ENCODE data around the gene PPM1B.
"Not testable (repeated sequence)": the region's sequence is repeated elsewhere in the genome, so short reads cannot be mapped to it uniquely, and the experiment has no call there.

The PPM1B gene

DNA sequence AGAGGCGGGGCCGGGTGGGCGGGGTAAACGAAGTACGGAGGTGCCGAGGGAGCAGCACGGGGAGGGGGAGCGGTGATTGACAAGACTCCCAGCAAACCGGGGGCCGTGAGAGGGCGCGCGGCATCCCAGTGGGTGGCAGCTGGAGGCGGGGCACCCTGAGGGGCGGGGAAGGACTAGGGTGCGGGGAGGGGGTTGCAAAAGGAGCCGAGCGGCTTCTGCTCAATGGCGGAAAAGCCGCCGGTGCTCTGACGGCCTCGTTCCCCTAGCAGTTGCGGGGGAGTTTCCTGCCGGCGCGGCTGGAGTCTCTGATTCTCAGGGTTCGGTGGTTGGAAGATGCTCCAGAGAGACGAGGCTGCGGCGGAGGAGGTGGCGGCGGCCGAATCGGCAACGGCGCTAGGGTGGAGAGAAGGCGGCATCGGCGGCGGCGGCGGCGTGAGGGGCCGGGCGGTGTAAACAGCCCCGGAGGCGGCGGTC is at the start of gene PPM1B:
Gene PPM1B, plus strand, starts transcription at position 195 of the 474 bp plus-strand sequence. CDS start 32,325 bp downstream, outside the sequence.
- DNase-seq (ENCODE audit: low spot score) = no peak

DNA sequence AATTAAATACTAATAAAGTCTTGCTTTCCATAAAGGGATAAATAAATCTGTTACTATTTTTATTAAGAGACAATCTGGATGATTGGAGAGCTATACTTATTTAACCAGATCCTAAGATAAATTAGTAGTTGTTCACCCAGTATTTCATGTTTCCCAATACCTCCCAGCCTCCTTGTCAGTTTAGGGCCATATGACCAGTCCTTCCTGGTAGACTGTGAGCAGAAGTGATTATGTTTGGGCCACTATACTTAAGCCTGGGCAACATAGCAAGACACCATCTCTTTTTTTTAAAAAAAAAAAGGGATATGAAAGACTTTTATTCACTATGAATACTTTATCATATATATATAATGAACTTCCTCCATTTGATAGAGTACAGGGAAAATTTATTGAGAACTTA is 48.8 kb upstream of the PPM1B start:
- no peak for DNase-seq (ENCODE audit: low spot score)

DNA sequence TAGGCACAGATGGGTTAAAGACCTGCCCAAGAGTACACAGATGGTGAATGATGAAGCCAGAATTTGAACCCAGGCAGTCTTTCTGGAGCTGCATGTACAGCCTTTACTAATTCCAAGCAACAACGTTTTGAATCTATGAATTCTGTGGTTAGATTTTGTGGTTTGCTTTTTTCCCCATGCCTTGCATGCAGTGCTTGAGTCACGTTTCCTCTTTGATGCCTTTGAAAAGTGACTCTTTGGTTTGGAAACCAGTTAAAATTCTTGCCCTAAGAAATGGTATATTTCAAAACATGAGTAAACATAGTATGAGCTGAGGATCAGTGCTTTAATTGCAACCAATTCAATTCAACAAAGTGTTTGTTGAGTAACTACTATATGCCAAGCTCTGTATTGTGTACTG is 48.2 kb upstream of the PPM1B start:
- peak; percentile 77 for DNase-seq (ENCODE audit: low spot score)

DNA sequence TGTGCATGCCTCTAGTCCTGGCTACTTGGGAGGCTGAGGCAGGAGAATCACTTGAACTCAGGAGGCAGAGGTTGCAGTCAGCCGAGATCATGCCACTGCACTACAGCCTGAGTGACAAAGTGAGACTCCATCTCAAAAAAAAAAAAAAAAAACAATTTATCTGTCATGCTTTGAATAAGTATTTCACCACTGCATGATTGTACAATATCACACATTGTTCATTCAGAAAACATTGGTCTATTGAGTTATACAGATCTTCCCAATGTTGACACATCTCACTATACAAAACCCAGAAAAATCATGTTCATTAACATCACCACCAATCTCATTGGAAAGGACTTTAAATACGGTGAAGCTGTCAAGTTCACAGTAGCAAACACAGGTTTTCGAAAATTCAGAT is 46.8 kb upstream of the PPM1B start:
- no peak for DNase-seq (ENCODE audit: low spot score)

DNA sequence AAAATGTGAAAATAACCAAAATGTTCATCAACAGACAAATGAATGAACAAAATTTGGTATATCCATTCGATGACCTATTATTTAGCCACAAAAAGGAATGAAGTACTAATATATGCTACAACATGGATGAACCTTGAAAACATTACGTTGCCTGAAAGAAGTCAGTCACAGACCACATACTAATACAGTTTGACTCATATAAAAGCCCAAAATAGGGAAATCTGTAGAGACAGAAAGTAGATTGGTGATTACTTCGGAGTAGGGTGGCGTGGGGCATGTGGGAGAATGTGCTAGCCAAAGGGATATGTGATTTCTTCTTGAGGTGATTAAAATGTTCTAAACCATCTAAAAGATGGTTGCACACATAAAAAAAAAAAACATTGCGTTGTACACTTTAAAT is 44.2 kb upstream of the PPM1B start:
- no peak for DNase-seq (ENCODE audit: low spot score)

DNA sequence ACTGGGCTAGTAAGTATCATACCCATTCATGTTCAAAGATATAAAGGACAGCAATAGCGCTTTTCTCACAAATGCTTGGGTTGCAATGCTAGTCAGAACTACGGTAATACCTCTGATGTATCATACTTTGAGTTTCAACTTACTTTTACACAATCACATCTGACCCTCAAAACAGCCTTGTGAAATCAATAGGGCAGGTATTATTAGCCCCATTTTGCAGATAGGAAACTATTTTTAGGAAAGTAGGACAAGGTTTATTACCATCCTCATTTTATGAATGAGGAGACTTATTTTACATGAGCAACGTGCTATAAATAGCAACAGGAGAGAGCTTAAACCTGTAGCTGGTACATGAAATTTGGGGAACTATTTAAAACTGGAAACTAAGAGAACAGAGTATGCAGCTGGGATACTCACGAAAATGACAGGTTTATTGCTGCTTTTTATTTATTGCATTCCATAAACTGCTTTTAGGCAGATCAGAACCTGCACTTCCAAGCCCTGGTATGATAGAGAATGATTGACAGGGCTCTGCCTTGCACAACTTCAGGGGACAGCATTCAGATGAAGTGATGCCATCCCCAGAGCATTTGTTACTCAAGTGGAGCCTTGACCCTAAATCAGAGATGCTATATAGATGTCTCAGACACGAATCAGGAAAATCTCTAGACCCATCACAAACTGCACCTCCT is 42.4 kb upstream of the PPM1B start:
- no peak for DNase-seq (ENCODE audit: low spot score)

DNA sequence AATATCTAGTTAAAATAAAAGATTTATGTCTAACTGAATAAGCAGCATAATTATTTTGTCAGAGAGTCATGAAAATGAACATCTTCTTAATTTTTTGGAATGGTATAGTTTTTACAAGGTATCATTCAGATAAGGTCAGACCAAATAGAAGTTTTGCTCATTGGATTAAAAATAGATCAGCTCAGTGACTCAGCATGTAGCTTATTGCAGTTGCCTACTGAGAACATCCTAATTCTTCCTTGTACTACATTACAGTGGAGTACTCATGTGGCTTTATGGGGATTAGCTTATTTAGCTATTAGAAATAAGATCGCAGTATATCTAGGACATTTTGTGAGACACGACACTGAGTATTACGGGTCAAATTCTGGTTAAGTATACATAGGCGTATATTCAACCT is 38.2 kb upstream of the PPM1B start:
- DNase-seq (ENCODE audit: low spot score) = peak; percentile 42

DNA sequence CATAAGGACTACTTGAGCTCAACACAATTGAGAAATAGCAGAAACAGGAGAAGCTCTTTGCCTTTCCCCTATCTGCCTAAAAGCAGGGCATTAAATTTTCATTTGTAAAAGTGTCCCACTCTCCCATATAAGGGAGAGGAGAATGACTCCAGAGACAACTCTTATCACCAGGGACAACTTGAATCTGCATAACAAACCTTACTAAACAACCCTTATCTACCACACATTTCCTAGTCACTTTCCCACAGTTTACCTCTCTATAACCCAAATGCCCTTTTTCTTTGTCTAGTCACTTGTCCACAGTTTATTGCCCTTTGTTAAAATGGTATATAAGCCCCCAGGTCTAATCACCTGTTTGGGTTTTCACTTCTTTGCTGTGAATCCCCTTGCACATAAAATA is 37.5 kb upstream of the PPM1B start:
- no peak for DNase-seq (ENCODE audit: low spot score)

DNA sequence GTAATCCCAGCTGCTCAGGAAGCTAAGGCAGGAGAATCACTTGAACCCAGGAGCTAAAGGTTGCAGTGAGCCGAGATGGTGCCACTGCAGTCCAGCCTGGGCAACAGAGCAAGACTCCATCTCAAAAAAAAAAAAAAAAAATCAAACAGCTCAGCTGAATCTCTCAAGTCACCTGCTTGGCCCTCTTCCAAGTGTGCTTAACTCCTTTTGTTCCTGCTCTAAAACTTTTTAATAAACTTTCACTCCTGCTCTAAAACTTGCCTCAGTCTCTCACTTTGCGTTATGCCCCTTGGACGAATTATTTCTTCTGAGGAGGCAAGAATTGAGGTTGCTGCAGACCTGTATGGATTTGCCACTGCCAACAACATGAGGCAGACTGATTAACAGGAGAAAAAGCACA is 35.1 kb upstream of the PPM1B start:
- DNase-seq (ENCODE audit: low spot score) = not testable (repeated sequence)

DNA sequence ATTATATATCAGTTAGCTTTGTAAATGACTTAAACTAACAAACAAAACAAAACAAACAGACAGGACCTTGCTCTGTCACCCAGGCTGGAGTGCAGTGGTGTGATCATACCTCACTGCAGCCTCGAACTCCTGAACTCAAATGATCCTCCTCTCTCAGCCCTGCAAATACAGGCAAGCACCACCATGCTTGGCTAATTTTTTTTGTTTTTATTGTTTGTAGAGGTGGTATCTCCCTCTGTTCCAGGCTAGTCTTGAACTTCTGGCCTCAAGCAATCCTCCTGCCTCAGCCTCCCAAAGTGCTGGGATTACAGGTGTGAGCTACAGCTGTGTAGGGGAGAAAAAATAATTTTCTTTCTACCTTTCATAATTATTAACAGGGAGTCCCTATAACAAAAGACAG is 33.8 kb upstream of the PPM1B start:
- no peak for DNase-seq (ENCODE audit: low spot score)

DNA sequence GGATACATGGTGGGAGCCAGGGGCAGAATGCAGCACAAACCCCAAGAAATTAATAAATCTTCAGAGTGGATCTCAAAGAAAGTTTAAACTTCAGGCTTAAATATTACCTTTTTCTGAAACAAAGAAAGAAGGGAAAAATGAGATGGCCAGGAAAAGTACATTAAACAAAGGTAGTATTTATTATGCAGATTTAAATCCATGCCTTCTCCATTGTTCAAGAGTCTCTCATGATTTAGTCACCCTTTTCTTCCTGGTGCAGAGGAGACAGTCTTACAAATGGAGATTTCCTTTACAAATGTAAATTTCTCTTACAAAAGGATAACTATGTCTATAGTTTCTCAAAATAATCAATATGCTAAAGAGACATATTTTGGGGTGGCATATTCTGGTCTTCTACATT is 33.4 kb upstream of the PPM1B start:
- no peak for DNase-seq (ENCODE audit: low spot score)

DNA sequence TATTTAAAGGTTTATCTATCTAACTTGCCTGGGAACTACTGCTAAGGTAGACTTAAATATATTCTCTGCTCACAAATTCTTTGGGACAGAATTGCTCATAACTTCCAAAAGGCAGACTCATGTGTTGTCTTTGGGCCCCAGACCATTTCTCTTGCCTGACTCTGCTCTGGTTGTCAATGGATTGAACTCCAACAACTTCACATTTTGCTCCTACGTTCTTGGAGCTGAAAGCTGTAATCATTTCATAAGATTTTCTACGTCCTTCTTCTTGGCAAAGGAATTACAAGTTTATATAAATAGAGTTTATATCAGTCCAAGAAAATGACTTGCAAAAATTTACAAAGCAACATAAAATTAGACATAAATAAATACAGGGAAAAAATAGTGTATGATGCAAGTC is 32.9 kb upstream of the PPM1B start:
- DNase-seq (ENCODE audit: low spot score) = peak; percentile 51

DNA sequence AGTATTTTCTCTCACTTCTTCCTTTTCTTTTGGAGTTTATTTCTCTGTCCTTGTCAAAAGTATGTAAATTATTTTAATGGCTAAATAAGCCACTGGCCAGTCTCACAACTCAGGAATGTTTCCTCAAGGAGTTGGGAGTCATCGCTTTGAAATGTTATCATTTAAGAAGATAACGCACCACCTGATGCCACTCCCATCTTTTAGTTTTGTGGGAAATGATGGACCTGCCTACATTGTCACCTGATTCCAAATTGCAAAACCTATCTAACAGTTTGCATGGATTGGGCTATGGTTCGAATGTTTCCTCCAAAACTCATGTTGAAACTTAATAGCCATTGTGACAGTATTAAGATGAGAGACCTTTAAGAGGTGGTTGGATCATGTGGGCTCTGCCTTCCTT is 32.4 kb upstream of the PPM1B start:
- DNase-seq (ENCODE audit: low spot score) = peak; percentile 52

DNA sequence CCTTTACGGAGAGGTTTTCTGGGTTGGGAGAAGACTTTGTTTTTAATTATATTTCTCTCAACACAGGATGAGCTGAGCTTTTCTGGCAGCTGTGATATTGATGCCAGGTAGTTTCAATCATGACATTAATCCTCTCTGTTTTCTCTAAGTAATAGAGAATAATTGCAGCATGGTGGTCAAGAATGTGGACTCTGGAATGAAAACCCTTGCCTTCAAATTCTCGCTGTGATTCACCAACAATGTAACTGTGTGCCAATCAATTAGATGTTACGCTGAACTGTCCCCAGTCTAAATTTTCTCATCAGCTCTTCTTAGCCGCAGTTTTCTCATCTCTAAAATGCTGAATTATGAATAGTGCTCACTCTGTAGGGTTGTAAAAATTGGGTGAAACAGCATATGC is 31.6 kb upstream of the PPM1B start:
- no peak for DNase-seq (ENCODE audit: low spot score)

DNA sequence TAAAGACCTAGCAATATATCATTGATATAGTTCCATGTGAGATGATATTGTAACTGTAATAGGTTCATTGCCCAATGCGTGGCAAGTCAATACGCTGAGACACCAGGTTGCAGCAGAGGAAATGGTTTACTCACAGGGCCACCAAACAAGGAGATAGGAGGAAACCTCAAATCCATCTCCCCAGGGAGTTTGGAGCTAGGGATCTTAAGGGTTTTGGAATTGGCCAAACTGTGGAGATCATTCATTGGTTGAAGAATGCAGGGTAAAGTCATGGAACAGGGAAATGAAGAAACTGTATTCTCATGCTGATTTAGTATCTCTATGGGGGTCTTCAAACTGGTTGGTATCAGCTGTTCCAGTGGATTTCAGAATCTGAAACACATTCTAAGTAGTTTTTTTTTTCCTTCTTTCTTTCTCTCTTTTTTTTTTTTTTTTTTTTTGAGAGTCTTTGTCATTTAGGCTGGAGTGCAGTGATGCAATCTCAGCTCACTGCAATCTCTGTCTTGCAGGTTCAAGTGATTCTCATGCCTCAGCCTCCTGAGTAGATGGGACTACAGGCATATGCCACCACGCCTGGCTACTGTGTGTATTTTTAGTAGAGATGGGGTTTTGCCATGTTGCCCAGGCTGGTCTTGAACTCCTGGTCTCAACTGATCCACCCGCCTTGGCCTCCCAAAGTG is 30.7 kb upstream of the PPM1B start:
- no peak for DNase-seq (ENCODE audit: low spot score)

DNA sequence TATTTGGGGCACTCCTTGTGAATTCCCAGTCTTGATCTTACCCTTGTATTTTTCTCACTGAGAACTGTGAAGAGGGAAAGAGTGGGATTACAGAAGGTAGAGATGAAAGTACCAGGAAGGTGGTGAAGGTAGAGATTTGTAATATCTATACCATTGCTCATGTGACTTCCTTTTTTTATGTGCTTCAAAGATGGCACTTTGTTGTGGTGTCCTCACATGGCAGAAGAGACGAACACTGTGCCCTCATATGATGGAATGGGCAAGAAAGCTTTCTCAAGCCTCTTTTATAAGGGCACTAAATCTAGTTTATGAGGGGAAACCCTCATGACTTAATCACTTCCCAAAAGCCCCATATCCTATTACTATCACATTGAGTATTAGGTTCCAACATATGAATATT is 28.9 kb upstream of the PPM1B start:
- DNase-seq (ENCODE audit: low spot score) = no peak

DNA sequence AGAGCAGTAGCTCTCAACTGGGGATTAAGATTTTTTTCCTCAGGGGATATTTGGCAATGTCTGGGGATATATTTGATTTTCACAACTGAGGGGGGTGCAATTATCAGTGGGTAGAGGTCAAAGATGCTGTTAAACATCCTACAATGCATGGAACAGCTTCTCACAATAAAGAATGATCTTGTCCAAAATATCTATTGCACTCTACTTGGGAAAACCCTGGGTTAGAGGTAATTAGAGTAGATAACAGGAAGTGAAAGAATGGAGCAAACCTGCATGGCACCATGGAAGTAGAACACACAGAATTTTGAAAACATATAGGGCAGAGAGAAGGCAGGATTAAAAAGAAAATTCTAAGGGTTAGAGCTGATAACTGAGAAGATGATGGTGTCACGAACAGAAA is 26.4 kb upstream of the PPM1B start:
- DNase-seq (ENCODE audit: low spot score) = no peak

DNA sequence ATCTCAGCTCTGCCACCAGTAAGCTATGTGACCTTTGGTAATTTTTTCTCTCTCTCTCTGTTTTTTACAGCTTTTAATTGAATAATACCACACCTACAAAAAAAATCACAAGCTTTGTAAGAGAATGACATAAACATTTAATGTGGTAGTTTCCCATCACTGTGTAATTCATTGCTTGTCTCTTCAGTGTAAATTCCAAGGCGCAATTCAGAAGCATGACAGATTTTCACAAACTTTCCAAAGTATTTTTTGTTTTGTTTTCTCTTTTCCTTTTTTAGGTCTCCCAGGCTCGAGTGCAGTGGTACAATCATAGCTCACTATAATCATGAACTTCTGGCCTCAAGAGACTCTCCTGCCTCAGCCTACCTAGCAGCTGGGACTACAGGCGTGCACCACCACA is 25.0 kb upstream of the PPM1B start:
- DNase-seq (ENCODE audit: low spot score) = no peak

DNA sequence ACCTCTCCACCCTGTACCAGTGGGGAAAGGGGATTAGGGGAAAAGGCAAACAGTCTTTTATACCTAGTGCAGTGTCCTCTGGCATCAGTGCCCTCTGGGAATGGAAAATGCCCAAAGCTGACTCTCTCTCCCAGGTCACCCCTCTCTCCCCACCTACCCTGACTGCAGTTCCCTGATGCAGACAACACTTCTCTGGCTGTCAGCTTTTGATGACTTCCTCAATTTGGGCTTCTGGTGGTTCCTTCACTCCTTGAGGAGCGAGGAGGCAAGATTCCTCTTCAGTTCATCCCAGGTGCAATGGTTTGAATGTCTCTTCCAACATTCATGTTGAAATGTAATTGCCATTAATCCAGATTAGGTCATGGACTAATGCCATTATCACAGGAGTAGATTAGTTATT is 19.7 kb upstream of the PPM1B start:
- DNase-seq (ENCODE audit: low spot score) = no peak

DNA sequence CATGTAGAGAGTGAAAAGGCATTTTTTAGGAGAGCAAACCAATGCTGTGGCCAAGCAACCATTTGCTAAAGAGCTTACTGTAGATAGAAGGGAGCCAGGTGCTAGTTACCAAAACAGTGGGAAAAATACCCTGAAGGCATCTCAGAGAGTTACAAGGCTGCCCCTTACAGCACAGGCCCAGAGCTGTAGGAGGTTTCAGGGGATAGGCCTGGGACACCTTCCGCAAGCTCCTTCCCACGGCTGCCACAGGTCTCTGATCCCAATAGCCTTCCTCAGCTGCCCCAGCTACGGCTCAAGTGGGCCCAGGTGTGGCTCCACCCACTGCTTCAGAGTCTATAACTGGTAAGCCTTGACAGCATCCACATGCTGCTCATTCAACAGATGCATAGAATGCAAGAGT is 18.2 kb upstream of the PPM1B start:
- DNase-seq (ENCODE audit: low spot score) = no peak

DNA sequence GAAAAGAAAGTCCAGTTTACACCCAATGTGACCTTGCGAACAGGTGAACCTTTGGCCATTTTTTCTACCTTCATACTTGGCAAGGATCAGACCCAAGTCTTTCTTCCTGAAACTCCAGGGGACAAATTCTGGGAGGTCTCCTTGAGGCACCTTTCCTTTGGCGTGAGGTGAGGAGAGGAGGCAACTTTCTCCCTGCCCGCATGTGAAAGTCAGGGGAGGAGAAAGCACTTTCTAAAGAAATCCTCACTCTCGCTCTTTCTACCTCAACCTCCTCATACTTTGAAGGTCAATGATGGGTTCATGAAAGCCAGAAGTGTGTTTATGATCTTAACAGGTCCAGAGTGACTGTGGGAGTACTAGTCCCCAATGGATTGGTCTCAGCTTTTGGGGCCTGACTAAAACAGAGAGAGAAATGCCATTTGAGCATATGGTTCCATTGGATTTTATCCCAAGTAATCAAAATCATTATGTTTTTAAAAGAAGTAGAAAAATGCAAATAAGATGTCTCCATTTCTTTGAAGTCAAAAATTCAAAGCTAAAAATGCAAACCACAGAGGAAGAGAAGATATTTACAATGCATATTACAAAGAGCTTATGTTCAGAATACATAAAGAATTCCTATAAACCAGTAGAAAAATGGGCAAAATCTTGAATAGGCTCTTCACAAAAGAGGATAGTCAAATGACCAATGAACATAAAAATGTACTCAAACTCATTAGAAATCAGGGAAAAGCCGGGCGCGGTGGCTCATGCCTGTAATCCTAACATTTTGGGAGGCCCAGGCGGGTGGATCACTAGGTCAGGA is 15.6 kb upstream of the PPM1B start:
- DNase-seq (ENCODE audit: low spot score) = no peak

DNA sequence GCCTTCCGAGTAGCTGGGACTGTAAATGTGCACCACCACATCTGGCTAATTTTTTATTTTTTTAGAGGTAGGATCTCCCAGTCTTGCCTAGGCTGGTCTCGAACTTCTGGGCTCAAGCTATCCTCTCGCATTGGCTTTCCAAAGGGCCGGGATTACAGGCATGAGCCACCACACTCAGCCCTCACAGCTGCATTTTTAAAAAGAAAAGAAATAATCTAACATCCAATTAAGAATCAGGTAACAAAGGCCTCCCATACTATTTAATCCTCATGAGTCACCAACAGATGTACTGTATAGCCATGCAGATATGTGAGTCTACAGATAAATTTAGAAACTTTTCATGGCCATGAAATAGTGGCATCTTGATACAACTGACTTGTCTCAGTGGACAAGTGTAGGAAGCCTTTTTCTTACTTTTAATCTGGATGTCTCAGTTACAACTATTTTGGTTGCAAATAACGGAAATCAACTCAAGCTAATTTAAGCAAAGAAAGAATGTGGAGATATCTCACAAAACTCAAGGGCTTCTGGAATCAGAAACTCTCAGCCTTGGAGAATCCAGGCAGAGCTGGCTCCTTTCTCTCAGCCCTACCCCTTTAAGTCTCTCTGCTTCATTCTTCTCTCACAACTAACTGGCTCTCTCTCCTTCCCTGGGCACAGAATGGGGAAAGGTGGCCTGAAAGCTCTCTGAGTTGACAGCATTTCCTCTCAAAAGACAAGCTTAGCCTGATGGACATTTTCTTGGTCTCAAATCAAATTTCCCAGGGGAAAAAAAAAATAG is 12.8 kb upstream of the PPM1B start:
- no peak for DNase-seq (ENCODE audit: low spot score)

Data from AG20443 (cell line).